HuH-7 (cell line): ENCODE results near the gene ITCH.
"Not testable (repeated sequence)": the region's sequence is repeated elsewhere in the genome, so short reads cannot be mapped to it uniquely, and the experiment has no call there.

Experiments
- DNase-seq: peaks from one replicate; pipeline ENCODE4 v3.0.0; 2011; ENCODE audit warnings: low spot score

ITCH gene

DNA sequence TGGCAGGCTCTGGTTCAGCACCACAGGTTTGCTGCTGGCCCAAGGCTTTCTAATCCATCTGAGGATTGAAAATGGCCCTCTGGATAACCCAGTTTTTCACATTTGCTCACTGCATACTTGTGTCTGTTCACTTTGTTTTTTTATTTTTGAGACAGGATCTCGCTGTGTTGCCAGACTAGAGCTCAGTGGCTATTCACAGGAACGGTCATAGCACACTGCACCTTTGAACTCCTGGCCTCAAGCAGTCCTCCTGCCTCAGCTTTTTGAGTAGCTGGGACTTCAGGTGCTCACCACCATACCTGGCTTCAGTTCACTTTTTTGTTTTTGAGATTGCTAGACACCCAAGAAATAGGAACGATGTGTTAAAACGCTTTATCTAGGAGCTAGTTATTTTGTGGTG, 57.9 kb downstream of the ITCH start:
- DNase-seq: no peak

DNA sequence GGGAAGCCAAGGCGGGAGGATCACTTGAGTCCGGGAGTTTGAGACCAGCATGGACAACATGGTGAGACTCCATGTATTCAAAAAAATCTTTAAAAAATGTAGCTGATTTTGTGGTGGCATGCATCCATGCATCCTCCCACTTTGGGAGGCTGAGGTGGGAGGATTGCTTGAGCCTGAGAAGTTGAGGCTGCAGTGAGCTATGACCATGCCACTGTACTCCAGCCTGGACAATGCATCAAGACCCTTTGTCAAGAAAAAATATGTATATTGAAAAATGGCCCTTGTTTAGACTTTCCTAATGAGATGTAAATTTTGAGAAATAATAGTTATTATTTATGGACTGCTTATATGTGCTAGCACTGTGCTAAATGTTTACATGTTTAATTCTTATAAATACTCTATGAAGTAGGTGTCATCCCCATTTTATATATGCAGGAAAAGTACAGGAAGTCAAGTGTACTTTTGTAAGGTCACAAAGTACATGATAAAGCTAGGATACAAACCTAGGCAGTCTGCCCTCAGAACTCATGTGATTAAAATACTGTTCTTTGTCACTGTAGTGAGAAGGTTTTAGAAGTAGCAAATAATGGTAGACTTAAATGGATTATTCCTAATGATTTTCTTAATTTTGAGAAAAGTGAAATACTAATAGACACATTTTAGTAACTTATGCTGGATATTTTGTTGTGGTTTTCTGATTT, 58.8 kb downstream of the ITCH start:
- no peak for DNase-seq

DNA sequence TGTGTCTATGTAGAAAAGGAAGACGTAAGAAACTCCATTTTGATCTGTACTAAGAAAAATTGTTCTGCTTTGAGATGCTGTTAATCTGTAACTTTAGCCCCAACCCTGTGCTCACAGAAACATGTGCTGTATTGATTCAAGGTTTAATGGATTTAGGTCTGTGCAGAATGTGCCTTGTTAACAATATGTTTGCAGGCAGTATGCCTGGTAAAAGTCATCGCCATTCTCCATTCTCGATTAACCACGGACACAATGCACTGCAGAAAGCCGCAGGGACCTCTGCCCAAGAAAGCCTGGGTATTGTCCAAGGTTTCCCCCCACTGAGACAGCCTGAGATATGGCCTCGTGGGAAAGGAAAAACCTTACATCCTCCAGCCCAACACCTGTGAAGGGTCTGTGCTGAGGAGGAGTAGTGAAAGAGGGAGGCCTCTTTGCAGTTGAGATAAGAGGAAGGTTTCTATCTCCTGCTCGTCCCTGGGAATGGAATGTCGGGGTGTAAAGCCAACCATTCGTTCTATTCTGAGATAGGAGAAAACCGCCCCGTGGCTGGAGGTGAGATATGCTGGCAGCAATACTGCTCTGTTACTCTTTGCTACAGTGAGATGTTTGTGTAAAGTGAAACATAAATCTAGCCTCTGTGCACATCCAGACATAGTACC, 62.1 kb downstream of the ITCH start:
- not testable (repeated sequence) for DNase-seq

GRCh38 chr20:34426026-34426425, 63.0 kb downstream of the ITCH start:
- no peak for DNase-seq

DNA sequence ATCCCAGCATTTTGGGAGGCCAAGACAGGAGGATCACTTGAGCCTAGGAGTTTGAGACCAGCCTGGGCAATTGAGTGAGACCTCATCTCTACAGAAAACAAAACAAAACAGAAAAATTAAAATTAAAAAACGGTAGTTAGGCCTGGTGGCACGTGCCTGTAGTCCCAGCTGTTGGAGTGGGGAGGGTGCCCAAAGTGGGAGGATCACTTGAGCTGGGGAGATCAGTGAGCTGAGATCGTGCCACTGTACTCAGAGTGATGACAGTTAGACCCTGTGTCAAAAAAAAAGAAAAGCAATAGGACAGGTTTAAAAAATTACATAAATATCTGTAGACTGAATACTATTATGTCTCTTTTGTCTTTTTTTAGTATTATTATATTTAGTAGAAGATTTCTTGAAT, 64.3 kb downstream of the ITCH start:
- no peak for DNase-seq

DNA sequence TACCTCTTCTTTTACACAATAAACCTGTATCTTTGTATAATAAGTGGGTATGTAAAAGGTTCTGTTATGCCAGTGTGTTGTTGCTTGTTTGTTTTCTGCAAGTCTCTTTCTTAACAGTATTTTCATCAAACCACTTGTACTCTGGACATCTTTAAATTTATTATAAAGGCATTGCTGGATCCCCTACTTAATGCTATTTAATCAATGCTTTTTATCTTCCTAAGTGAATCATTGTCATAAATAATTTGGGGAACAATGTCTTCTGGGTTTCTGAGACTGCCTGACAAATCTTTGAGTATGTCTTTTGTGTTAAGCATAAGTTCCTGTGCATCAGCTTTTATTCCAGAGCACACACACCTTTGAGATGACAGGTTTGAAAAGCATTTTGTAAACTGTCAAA, 64.7 kb downstream of the ITCH start:
- DNase-seq: no peak

GRCh38 chr20:34431168-34431567, 68.1 kb downstream of the ITCH start:
- DNase-seq: no peak

DNA sequence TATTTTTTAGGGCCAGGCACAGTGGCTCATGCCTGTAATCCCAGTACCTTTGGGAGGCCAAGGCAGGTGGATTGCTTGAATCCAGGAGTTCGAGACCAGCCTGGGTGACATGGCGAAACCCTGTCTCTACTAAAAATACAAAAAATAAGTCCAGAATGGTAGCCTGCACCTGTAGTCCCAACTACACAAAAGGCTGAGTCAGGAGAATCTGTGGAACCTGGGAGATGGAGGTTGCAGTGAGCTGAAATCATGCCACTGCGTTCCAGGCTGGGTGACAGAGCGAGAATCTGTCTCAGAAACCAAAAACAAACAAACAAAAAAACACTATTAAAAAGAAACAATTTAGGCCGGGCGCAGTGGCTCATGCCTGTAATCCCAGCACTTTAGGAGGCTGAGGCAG, 69.6 kb downstream of the ITCH start:
- DNase-seq: not testable (repeated sequence)

GRCh38 chr20:34433391-34433790, 70.3 kb downstream of the ITCH start:
- DNase-seq: no peak

DNA sequence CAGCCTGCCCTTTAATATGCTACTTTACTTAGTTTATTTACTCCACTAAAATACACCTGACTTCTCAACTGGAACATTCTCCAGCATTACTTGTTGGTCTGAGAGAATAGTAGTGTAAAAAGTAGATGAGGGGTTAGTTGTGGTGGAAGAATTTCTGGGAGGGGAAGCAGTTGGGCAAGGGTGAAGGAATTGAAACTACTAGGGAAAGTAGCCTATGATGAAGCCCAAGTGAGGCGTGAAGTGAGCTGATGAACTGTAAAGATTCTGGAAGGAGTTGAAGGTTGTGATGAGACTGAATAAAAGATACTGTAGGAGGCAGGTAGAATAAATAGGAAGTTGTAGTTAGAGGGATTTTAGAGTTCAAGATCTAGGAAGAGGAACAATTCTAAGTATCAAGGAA, 72.5 kb downstream of the ITCH start:
- DNase-seq: no peak

DNA sequence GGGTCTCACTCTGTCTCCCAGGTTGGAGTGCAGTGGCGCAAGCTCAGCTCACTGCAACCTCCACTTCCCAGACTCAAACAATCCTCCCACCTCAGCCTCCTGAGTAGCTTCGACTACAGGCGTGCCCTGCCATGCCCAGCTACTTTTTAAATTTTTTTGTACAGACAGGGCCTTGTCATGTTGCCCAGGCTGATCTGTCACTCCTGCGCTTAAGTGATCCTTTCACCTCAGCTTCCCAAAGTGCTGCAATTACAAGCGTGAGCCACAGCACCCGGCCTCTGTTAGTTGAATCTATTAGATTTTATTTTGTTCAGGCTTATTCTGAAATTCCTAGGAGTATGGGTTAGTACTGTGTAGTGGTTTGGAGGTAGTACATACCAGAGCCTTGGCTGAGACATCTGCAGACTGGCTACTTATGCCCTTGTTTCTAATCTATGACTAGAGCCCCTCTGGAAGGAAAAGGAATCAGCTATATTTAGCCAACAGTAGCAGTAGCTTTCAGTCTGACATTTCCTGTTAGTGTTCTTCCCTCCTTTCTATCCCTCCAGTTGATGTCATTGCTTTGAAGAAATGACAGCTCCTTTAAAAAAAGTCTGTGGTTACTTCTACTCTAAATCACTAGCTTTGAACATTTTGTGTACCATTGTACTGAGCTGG, 74.4 kb downstream of the ITCH start:
- DNase-seq: no peak

GRCh38 chr20:34439168-34439567, 76.1 kb downstream of the ITCH start:
- DNase-seq: no peak

GRCh38 chr20:34441423-34441822, 78.3 kb downstream of the ITCH start:
- not testable (repeated sequence) for DNase-seq

DNA sequence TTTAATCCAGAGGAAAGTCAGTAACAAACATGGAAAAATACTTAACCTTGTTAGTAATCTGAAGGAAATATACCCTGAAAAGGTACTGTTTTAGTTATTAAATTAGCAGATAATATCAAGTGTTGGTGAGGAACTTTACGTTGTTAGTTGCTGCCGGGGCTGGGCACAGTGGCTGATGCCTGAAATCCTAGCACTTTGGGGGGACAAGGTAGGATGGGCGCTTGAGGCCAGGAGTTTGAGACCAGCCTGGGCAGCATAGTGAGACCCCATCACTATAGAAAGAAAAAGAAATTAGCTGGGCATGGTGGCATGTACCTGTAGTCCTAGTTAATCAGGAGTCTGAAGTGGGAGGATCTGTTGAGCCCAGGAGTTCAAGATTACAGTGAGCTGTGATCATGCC, 80.5 kb downstream of the ITCH start:
- no peak for DNase-seq

DNA sequence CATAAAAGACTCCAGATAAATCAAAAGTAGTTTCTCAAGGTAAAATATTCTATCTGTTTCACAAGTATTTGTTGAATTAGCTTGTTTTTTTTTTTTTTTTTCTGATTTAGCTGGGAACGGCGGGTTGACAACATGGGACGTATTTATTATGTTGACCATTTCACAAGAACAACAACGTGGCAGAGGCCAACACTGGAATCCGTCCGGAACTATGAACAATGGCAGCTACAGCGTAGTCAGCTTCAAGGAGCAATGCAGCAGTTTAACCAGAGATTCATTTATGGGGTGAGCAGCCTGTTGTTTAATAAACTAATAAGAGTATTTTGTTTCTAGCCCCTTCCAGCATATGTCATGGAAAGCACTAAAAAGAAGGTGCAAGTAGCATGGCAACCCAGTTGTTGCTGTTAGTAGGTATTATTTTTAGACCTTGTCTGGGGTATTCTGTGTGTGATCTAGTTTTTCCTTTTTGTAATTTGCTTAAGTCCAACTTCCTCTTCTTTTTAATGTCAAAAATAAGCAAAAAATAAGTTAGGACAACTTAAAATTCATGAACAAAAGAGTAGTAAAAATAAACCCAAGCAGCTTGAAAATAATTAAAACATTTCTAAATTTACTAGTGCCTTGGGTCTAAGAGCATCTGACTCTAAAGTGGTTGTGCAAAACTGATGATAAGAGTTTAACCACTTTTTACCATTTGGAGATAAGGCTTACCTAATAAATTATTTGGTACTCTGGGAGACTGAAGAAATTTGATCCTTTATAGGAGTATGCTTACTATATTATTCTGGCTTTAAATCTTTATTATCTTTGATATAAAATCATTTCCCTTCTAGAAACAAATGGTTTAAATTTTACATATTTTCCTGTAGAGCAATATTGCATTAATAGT, 82.3 kb downstream of the ITCH start:
- no peak for DNase-seq

DNA sequence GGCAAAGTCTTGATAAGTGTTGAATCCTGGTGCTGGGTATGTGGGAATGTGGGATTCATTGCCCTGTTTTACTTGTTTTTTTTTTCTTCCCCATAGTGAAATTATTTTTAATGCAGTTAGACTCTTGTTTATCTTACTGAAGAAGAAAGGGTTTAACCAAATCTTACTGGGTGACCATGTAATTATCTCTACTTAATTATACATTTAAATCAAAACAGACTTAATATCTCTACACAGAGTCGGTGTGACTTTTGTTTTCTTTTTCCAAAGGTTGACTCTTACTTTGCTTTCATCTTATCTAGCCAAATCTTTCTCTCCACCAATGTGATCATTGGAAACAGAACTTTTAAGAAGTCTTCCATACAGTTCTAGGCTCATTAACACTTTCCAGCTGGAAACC, 85.4 kb downstream of the ITCH start:
- DNase-seq: no peak

DNA sequence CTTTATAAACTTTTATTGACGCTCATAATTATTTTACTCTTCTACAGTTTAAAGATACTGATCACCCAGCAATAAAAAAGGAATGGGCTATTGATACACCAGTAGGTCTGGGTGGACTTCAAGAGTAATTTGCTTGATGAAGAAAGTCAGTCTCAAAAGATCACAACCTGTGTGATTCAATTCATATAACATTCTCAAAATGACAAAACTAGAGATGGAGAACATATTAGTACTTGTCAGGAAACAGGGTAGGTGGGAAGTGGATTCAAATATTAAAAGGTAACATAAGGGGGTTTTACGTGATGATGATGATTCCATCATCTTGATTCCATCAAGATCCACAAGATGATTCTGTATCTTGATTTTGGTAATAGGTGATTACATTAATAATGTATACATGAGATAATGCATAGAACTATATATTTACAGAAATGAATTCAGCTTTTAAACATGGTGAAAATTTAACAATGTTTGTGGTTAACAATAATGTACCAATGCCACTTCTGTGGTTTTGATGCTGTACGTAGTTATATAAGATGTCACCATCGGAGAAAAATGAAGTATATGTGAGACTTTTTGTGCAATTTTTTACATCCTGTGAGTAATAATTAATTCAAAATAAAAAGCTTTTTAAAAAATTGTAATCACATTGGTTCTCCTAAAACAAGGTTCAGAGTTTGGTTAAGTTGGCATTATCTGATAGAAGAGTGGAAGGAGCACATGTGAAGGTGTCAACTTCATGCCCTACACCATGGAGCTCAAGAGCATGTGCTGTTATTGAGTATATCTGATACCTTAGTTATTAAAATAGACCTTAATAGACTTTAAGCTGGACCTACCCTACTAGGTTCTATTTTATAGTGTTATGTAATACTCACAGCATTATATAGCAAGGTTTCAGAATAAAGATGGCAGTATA, 86.9 kb downstream of the ITCH start:
- no peak for DNase-seq

GRCh38 chr20:34452281-34452982, 89.4 kb downstream of the ITCH start:
- DNase-seq: no peak

GRCh38 chr20:34458631-34459030, 95.6 kb downstream of the ITCH start:
- DNase-seq: no peak

DNA sequence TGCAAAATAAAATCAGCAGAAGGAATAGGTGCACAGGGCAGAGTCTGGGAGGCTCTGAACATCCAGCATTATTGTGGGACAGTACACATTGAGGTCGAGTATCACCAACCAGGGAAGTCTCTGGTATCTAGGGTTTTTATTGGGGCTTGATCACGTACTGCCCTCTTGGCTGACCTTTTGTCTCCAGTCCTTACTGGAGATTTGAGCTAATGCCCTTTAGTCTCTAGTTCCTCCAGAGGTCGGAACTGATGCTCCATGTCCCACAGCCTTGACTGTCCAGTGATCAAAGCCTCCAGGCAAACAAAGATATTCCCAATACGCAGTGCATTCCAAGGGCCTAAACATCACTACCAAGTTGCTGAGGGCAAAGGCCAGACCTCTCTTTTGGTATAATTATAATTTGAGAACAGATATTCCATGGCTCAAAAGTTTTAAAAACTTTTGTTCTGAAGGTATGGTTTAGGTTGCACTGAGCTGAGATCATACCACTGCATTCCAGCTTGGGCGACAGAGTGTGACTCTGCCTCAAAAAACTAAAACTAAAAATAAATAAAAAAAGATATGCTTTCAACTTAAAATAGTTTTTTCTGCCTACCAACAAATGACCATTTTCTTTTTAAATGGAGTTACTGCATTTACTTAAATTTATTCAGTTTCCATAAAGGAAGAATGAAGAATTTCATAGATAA, 96.3 kb downstream of the ITCH start:
- no peak for DNase-seq
